ENCODE data around the gene A3GALT2.
A peak's percentile ranks its signal among the peaks of the same experiment; 100 is the strongest.

Gene A3GALT2

DNA sequence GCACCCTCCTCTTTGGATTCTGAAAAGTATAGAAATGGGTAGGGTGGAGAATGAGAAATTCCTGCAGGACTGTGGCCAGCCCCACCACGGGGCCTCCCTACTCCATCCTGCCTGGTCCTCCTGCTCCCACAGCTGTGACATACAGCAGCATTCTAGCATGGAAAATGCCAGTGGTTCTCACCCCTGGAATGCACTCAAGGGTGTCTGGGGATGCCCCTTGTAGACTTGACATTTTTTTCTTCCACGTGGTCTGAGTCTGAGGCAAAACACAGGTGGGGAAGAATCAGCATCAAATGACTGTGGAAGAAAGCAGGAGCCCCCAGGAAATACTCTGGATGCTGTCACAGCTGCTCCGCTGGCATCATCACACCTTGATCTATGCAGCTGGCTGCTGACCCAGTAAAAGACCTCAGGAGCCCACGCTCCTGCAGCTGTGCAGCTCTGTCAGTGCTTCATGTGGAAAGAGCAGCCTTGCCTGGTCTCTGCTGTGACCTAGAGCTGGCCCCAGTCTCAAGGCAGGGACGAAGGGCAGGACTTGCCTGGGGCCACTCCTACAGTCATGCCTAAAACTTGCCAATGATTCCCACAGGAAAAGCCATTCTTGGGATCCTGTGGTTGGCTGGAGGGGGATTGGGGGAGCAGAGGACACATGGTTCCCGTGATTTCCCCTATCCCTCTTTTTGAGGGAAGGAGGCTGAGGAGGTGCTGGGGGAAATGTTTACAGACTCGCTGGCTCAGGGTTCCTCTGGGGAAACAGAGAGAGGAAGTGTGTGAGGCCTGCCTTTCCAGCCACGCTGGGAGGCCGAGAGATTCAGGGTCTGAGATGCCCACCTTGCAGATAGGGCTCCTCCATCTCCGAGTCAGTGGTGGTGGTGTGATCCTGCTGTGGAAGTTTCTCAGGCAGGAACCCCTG lies 10.8 kb upstream of the A3GALT2 start:
- Histone ChIP-seq H3K36me3 (ENCODE audit: control insufficient read depth, insufficient read depth, low read length) (peaks cover 95% of the 10 kb centered on the region), H3K27ac (ENCODE audit: low read depth, low read length, severe bottlenecking) (peak overlapping the region; percentile 36), H3K4me1 (ENCODE audit: control insufficient read depth, insufficient read depth, low read length, poor library complexity, severe bottlenecking) (peaks cover 28% of the 10 kb centered on the region), H3K9me3 (ENCODE audit: control insufficient read depth, low read length) (no peaks in the 10 kb centered on the region), H3K4me3 (ENCODE audit: extremely low read depth, insufficient read depth, low read length, poor library complexity, severe bottlenecking) (no peak overlapping the region)
- WGBS, 2 experiments (ENCODE audit: insufficient coverage in 2 of 2), result 96 to 98% methylated on average over 7 to 9 of the region's 10 CpGs

DNA sequence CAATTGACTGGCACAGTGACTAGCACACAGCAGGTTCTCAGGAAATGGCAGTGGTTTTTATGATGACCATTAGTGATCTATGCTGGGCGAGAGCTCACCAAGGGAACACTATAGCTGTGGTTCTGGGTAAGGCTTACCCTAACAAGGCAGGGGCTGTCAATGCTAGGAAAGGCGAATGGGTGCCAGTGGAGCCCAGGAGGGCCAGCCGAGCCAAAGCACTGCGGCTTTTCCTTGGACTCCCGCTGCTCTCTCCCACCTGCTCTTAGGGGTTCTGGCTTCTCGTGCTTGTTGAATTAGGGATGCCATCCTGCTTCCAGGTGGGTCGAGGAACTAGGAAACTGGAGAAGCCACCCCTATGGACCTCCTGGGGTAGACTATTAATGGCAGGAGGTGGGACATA lies 10.0 kb upstream of the A3GALT2 start:
- no peak overlapping the region for H3K27ac ChIP-seq (ENCODE audit: low read depth, low read length, severe bottlenecking)
- peaks cover 22% of the 10 kb centered on the region for H3K4me1 ChIP-seq (ENCODE audit: control insufficient read depth, insufficient read depth, low read length, poor library complexity, severe bottlenecking)
- H3K4me3 ChIP-seq (ENCODE audit: extremely low read depth, insufficient read depth, low read length, poor library complexity, severe bottlenecking), result no peak overlapping the region
- H3K36me3 ChIP-seq (ENCODE audit: control insufficient read depth, insufficient read depth, low read length), result peaks cover 98% of the 10 kb centered on the region
- H3K9me3 ChIP-seq (ENCODE audit: control insufficient read depth, low read length), result no peaks in the 10 kb centered on the region
- WGBS, 2 experiments (ENCODE audit: insufficient coverage in 2 of 2), result 98 to 100% methylated on average over 5 to 7 of the region's 7 CpGs

DNA sequence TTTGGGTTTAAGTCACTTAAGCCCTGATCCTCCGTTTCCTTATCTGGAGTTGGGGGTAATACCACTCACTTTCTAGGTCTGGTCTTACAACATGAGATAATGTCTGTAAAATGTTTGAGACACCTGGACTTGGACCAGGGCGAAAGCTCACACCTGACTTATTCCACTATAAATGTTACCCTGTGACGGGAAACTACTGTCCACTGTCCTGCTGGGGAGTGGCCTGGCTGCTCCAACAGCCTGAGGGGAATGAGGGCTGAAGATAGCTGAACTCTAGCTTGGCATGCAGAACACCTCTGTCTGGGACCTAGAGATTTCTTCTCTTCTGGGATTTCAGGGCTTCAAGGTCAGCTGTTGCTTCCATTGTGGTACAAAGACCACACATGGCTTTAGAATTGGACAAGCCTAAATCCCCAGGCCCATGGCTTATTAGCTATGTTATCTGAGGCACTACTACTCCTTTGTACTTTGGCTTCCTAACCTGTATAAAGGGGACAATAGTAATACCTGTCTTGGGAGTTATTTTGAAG lies 9.5 kb upstream of the A3GALT2 start:
- 100% methylated on average over 1 to 3 of the region's 3 CpGs for WGBS, 2 experiments (ENCODE audit: insufficient coverage in 2 of 2)
- H3K36me3 ChIP-seq (ENCODE audit: control insufficient read depth, insufficient read depth, low read length), result peaks cover 99% of the 10 kb centered on the region
- H3K27ac ChIP-seq (ENCODE audit: low read depth, low read length, severe bottlenecking), result no peak overlapping the region
- H3K4me1 ChIP-seq (ENCODE audit: control insufficient read depth, insufficient read depth, low read length, poor library complexity, severe bottlenecking), result peaks cover 21% of the 10 kb centered on the region
- no peaks in the 10 kb centered on the region for H3K9me3 ChIP-seq (ENCODE audit: control insufficient read depth, low read length)
- H3K4me3 ChIP-seq (ENCODE audit: extremely low read depth, insufficient read depth, low read length, poor library complexity, severe bottlenecking), result no peak overlapping the region

DNA sequence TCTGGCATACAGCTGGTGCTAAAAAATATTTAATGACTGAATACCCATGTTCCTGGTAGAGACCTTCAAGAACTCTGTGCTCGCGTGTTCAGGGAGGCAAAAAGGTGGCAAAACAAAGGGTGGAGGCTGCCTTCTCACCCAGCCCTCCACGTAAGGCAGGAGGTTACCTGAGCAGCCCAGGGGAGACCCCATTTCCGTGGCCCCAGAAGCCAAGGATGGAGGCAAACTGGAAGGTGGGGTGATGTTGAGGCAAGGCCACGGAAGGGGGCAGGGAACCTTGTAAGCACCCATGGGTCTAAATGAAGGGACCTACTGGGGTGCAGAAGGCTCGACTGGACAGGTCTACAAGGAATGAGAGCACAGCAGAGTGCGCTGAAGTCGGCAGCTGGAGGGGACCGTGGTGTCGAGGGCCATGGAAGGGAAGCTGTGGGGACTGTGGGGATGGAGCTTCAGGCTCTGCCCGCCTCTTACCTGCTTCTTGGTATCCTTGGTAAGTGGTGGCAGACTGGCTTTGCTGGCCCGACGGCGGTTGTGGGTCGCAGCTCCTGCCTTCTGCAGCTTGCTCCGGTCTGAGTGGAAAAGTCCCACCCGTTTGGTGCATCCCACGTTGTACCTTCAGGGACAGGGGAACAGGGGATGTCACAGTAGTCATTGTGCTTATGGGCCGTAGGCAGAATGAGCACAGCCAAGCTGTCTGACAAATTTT lies 8.9 kb upstream of the A3GALT2 start:
- peaks cover 15% of the 10 kb centered on the region for H3K4me1 ChIP-seq (ENCODE audit: control insufficient read depth, insufficient read depth, low read length, poor library complexity, severe bottlenecking)
- H3K4me3 ChIP-seq (ENCODE audit: extremely low read depth, insufficient read depth, low read length, poor library complexity, severe bottlenecking), result no peak overlapping the region
- peaks cover 99% of the 10 kb centered on the region for H3K36me3 ChIP-seq (ENCODE audit: control insufficient read depth, insufficient read depth, low read length)
- WGBS, 2 experiments (ENCODE audit: insufficient coverage in 2 of 2), result 91 to 93% methylated on average over 19 of the region's 19 CpGs
- no peak overlapping the region for H3K27ac ChIP-seq (ENCODE audit: low read depth, low read length, severe bottlenecking)
- no peaks in the 10 kb centered on the region for H3K9me3 ChIP-seq (ENCODE audit: control insufficient read depth, low read length)

DNA sequence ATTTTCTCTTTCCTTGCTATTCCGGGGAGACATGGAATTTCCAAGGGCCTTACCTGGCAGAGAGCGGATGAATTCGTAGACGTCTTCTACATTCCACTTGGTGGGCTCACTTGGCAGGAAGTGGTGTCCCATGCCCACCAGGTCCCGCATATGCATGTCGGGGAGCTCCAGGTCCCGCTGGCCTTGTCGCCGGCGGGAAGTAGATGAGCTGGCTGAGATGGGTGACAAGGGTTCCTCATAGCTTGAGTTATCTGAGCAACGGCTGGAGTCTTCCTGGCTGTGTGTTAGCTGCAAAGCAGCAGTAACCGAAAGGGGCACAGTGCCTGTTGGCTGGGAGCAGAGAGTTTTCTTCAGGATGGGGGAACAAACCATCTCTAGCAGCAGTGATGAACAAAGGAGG lies 7.9 kb upstream of the A3GALT2 start:
- Histone ChIP-seq H3K27ac (ENCODE audit: low read depth, low read length, severe bottlenecking) (no peak overlapping the region), H3K36me3 (ENCODE audit: control insufficient read depth, insufficient read depth, low read length) (peaks cover 99% of the 10 kb centered on the region), H3K4me1 (ENCODE audit: control insufficient read depth, insufficient read depth, low read length, poor library complexity, severe bottlenecking) (peaks cover 12% of the 10 kb centered on the region), H3K4me3 (ENCODE audit: extremely low read depth, insufficient read depth, low read length, poor library complexity, severe bottlenecking) (no peak overlapping the region), H3K9me3 (ENCODE audit: control insufficient read depth, low read length) (no peaks in the 10 kb centered on the region)
- 94 to 97% methylated on average over 11 to 12 of the region's 12 CpGs for WGBS, 2 experiments (ENCODE audit: insufficient coverage in 2 of 2)

DNA sequence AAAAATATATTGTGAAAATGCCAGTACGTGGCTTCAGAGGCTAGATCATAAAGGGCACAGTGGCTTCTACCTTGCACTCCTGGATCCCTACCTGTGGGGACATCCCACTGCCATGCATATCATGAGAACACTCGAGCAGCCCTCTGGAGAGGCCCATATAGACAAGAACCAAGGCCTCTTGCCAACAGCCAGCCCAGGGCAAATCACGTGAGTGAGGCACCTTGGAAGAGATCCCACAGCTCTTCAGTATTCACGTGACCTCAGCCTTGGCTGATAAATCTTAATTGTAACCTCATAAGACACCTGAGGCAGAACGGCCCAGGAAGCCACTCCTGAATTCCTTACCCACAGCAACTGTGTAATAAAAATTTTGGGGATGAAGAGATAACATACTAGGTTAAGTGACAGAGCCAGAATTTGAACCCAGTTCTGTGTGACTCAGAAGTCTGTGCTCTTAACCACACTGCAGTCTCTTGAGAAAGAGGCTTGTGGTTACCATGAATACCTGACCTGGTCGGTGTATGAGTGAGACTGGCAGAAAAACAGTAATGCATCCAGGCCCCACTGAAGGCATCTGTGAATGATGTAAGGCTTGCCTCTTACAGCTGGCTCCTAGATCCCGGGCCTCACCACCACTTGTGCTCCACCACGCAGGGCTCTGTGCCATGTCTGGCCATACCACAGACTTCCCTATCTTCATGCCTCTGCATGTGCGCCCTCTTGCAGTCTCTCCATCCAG lies 6.9 kb upstream of the A3GALT2 start:
- Histone ChIP-seq H3K4me3 (ENCODE audit: extremely low read depth, insufficient read depth, low read length, poor library complexity, severe bottlenecking) (no peak overlapping the region), H3K4me1 (ENCODE audit: control insufficient read depth, insufficient read depth, low read length, poor library complexity, severe bottlenecking) (peaks cover 7% of the 10 kb centered on the region), H3K9me3 (ENCODE audit: control insufficient read depth, low read length) (no peaks in the 10 kb centered on the region), H3K27ac (ENCODE audit: low read depth, low read length, severe bottlenecking) (no peak overlapping the region), H3K36me3 (ENCODE audit: control insufficient read depth, insufficient read depth, low read length) (peaks cover 99% of the 10 kb centered on the region)
- 96 to 98% methylated on average over 7 to 8 of the region's 9 CpGs for WGBS, 2 experiments (ENCODE audit: insufficient coverage in 2 of 2)

DNA sequence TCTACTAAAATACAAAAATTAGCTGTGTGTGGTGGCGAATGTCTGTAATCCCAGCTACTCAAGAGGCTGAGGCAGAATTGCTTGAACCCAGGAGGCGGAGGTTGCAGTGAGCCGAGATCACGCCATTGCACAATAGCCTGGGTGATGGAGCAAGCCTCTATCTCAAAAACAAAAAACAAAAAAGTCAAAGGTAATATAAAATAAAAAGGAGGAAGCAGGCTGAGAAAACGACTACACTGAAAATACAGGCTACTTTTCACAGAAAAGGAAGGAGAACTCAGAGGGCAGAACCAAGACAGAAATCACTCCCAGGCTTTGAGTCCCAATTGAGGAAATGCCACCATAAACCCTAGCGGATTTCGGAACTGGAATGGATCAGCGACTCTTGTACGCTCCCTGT lies 5.9 kb upstream of the A3GALT2 start:
- H3K4me1 ChIP-seq (ENCODE audit: control insufficient read depth, insufficient read depth, low read length, poor library complexity, severe bottlenecking), result no peaks in the 10 kb centered on the region
- no peak overlapping the region for H3K4me3 ChIP-seq (ENCODE audit: extremely low read depth, insufficient read depth, low read length, poor library complexity, severe bottlenecking)
- no peak overlapping the region for H3K27ac ChIP-seq (ENCODE audit: low read depth, low read length, severe bottlenecking)
- whole genome bisulfite sequencing, 2 experiments (ENCODE audit: insufficient coverage in 2 of 2), result 83 to 100% methylated on average over 1 to 5 of the region's 9 CpGs
- peaks cover 96% of the 10 kb centered on the region for H3K36me3 ChIP-seq (ENCODE audit: control insufficient read depth, insufficient read depth, low read length)
- H3K9me3 ChIP-seq (ENCODE audit: control insufficient read depth, low read length), result no peaks in the 10 kb centered on the region

DNA sequence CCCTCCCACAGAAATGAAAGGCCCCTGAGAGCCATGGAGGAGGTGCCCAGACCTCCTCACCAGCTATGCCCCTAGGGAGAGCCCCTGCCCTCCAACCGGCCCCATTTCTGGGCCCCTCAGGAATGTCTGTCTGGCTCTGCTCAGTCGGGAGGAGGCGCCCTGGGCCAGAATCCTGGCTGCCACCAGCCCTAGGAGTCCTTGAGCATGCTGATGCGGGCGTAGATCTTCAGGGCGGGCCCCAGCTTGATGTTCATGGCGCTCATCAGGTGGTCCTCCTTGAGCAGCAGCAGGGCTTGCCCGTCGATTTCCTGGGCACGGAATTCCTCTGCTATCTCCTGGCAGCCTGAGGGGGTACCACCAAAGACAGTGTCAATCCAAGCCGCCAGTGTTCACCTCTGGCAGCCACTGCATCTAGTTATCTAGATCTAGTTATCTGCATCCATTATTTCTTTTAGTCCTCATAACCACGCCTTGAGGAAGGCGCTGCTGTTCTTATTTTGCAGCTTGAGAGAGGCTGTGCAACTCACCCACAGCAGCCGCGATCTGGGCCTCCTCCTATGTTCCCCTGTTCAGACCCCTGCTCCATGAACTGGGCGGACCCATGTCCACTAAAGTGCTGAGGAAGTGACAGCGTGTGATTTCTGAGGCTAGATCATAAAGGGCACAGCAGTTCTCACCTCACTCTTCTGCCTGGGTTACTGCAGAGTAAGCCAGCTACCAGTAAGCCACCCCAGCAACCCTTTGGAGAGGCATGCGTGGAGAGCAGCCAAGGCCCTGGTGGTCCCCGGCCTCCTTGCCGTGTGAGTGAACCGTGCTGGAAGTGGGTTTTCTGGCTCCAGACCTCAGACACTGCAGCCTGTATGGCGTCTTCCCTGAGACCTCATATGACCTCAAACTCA lies 4.0 kb upstream of the A3GALT2 start:
- no peak overlapping the region for H3K27ac ChIP-seq (ENCODE audit: low read depth, low read length, severe bottlenecking)
- no peak overlapping the region for H3K4me3 ChIP-seq (ENCODE audit: extremely low read depth, insufficient read depth, low read length, poor library complexity, severe bottlenecking)
- 90 to 94% methylated on average over 14 to 21 of the region's 22 CpGs for WGBS, 2 experiments (ENCODE audit: insufficient coverage in 2 of 2)
- H3K36me3 ChIP-seq (ENCODE audit: control insufficient read depth, insufficient read depth, low read length), result peaks cover 78% of the 10 kb centered on the region
- no peaks in the 10 kb centered on the region for H3K9me3 ChIP-seq (ENCODE audit: control insufficient read depth, low read length)
- H3K4me1 ChIP-seq (ENCODE audit: control insufficient read depth, insufficient read depth, low read length, poor library complexity, severe bottlenecking), result no peaks in the 10 kb centered on the region

DNA sequence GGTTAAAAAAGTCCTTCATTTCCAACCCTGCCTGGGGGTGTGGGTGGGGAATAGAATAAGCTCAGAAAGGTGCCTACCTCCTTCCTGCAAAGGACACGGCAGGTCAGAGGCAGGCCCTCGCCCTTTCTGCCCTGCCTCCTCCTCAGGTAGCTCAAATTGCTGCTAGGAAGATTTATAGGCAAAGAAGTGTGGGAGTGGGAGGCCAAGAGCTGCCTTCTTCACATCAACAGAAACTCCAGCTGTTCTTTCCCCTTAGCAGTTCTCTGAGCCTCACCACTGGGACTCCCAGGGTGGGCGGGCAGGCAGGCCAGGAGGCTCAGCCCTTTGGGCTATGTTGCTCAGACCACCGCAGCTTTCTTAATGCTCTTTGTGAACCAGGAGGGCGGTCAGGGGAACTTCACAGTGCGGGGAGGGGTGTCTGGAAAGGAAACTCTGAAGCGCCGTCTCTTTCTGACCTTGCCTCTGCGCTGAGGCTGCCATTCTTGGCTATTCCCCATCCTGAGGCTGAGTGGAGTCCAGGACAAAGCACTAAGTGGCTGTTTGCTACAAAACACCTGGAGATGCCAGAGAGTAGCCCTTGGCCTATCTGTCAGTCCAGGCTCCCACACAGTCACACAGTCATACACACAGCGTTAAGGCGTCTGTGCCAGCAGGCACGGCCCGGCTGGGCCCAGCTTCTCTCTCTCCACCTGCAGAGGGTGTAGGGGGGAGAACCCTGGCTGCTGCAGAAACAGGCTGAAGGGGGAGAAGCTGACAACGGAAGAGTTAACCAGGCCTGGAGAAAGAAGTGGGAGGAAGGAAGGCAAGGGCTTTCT lies 3.0 kb upstream of the A3GALT2 start:
- H3K9me3 ChIP-seq (ENCODE audit: control insufficient read depth, low read length), result no peaks in the 10 kb centered on the region
- H3K27ac ChIP-seq (ENCODE audit: low read depth, low read length, severe bottlenecking), result peak overlapping the region; percentile 16
- H3K4me3 ChIP-seq (ENCODE audit: extremely low read depth, insufficient read depth, low read length, poor library complexity, severe bottlenecking), result no peak overlapping the region
- H3K4me1 ChIP-seq (ENCODE audit: control insufficient read depth, insufficient read depth, low read length, poor library complexity, severe bottlenecking), result no peaks in the 10 kb centered on the region
- peaks cover 67% of the 10 kb centered on the region for H3K36me3 ChIP-seq (ENCODE audit: control insufficient read depth, insufficient read depth, low read length)
- 96% methylated on average over 8 of the region's 14 CpGs for WGBS, 2 experiments (ENCODE audit: insufficient coverage in 2 of 2)
